B cell (primary cell): ENCODE data around the gene ETS1.

Experiments
- EZH2 ChIP-seq: IDR thresholded peaks from 2 replicates; pipeline ENCODE4 v1.6.1; 2012; ENCODE audit warnings: borderline replicate concordance, low read depth, mild to moderate bottlenecking, moderate library complexity, low read length; ENCODE audit not compliant: insufficient read depth, poor library complexity, severe bottlenecking
- TF ChIP-seq, protein P1 (sequence below): fragments of 200-600 bp; IDR thresholded peaks from one replicate; pipeline ENCODE4 v1.8.0; 2022; ENCODE audit warnings: antibody characterized with exemption, mild to moderate bottlenecking

GRCh38 chr11:128411812-128412211 lies 175.5 kb downstream of the ETS1 start:
- TF ChIP-seq, protein P1, sequence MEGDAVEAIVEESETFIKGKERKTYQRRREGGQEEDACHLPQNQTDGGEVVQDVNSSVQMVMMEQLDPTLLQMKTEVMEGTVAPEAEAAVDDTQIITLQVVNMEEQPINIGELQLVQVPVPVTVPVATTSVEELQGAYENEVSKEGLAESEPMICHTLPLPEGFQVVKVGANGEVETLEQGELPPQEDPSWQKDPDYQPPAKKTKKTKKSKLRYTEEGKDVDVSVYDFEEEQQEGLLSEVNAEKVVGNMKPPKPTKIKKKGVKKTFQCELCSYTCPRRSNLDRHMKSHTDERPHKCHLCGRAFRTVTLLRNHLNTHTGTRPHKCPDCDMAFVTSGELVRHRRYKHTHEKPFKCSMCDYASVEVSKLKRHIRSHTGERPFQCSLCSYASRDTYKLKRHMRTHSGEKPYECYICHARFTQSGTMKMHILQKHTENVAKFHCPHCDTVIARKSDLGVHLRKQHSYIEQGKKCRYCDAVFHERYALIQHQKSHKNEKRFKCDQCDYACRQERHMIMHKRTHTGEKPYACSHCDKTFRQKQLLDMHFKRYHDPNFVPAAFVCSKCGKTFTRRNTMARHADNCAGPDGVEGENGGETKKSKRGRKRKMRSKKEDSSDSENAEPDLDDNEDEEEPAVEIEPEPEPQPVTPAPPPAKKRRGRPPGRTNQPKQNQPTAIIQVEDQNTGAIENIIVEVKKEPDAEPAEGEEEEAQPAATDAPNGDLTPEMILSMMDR = no peak
- TF ChIP-seq EZH2 = no peak
